Muscle layer of duodenum (tissue), 2 donors: ENCODE results near the gene EHBP1.
"Not testable (repeated sequence)": the region's sequence is repeated elsewhere in the genome, so short reads cannot be mapped to it uniquely, and the experiment has no call there.

Experiments used
- H3K27ac ChIP-seq: one replicate; pipeline ENCODE4 v1.7.0; 2013; ENCODE audit warnings: mild to moderate bottlenecking, low read length
- H3K27me3 ChIP-seq: one replicate; pipeline ENCODE4 v1.7.0; 2013; ENCODE audit warnings: low read depth, mild to moderate bottlenecking, control low read depth, low read length
- H3K36me3 ChIP-seq, 2 donors: one replicate each; pipeline ENCODE4 v1.7.0; 2013; ENCODE audit warnings: low read length in 2 of 2, control low read depth in 1 of 2, mild to moderate bottlenecking in 1 of 2; ENCODE audit not compliant: insufficient read depth in 2 of 2, control insufficient read depth in 1 of 2
- H3K4me1 ChIP-seq, 2 donors: one replicate each; pipeline ENCODE4 v1.7.0; 2013; ENCODE audit warnings: low read length in 2 of 2, mild to moderate bottlenecking in 2 of 2, control low read depth in 1 of 2, moderate library complexity in 1 of 2; ENCODE audit not compliant: insufficient read depth in 2 of 2, control insufficient read depth in 1 of 2
- H3K4me3 ChIP-seq, 2 donors: one replicate each; pipeline ENCODE4 v1.7.0; 2013; ENCODE audit warnings: low read length in 2 of 2, low read depth in 1 of 2, mild to moderate bottlenecking in 1 of 2
- H3K9me3 ChIP-seq, 2 donors: one replicate each; pipeline ENCODE4 v1.7.0; 2013; ENCODE audit warnings: low read length in 2 of 2, control low read depth in 1 of 2, mild to moderate bottlenecking in 1 of 2; ENCODE audit not compliant: control insufficient read depth in 1 of 2
- donor health status: healthy.

The EHBP1 gene

GRCh38 chr2:63064661-63065060 is 359.1 kb downstream of the EHBP1 start:
- Histone ChIP-seq H3K27ac (no peak overlapping the region), H3K4me1 (peaks cover 0 to under 1% of the 10 kb centered on the region in 2 donors), H3K9me3 (peaks cover 0 to under 1% of the 10 kb centered on the region in 2 donors), H3K27me3 (peaks cover 38% of the 10 kb centered on the region), H3K4me3 (no peak overlapping the region), H3K36me3 (no peaks in the 10 kb centered on the region)

- no peaks in the 10 kb centered on the region for H3K9me3 ChIP-seq
- H3K27me3 ChIP-seq: peaks cover 26% of the 10 kb centered on the region
- H3K36me3 ChIP-seq: no peaks in the 10 kb centered on the region
- no peak overlapping the region for H3K4me3 ChIP-seq
- no peaks in the 10 kb centered on the region for H3K4me1 ChIP-seq
- no peak overlapping the region for H3K27ac ChIP-seq
Measured at GRCh38 chr2:63066265-63066664, 360.8 kb downstream of the EHBP1 start.

- H3K36me3 ChIP-seq: no peaks in the 10 kb centered on the region
- no peak overlapping the region for H3K27ac ChIP-seq
- no peaks in the 10 kb centered on the region for H3K4me1 ChIP-seq
- no peaks in the 10 kb centered on the region for H3K9me3 ChIP-seq
- peaks cover 21% of the 10 kb centered on the region for H3K27me3 ChIP-seq
- H3K4me3 ChIP-seq: no peak overlapping the region
Measured at GRCh38 chr2:63066838-63067237, 361.3 kb downstream of the EHBP1 start.

- no peaks in the 10 kb centered on the region for H3K4me1 ChIP-seq
- H3K4me3 ChIP-seq: no peak overlapping the region
- H3K27me3 ChIP-seq: peaks cover 3% of the 10 kb centered on the region
- H3K27ac ChIP-seq: no peak overlapping the region
- H3K9me3 ChIP-seq: no peaks in the 10 kb centered on the region
- H3K36me3 ChIP-seq: no peaks in the 10 kb centered on the region
Measured at GRCh38 chr2:63071664-63072063, 366.2 kb downstream of the EHBP1 start.

GRCh38 chr2:63073994-63074393 is 368.5 kb downstream of the EHBP1 start:
- H3K27me3 ChIP-seq: no peaks in the 10 kb centered on the region
- H3K4me1 ChIP-seq: no peaks in the 10 kb centered on the region
- no peaks in the 10 kb centered on the region for H3K9me3 ChIP-seq
- H3K27ac ChIP-seq: no peak overlapping the region
- H3K4me3 ChIP-seq: no peak overlapping the region
- no peaks in the 10 kb centered on the region for H3K36me3 ChIP-seq

GRCh38 chr2:63074399-63074798 is 368.9 kb downstream of the EHBP1 start:
- not testable (repeated sequence) for H3K27me3 ChIP-seq, H3K4me3 ChIP-seq, H3K36me3 ChIP-seq, H3K4me1 ChIP-seq, H3K27ac ChIP-seq, H3K9me3 ChIP-seq

- no peaks in the 10 kb centered on the region for H3K27me3 ChIP-seq
- H3K4me1 ChIP-seq: no peaks in the 10 kb centered on the region
- H3K36me3 ChIP-seq: no peaks in the 10 kb centered on the region
- no peaks in the 10 kb centered on the region for H3K9me3 ChIP-seq
- no peak overlapping the region for H3K4me3 ChIP-seq
- no peak overlapping the region for H3K27ac ChIP-seq
Measured at GRCh38 chr2:63078852-63079606, 373.5 kb downstream of the EHBP1 start.

GRCh38 chr2:63081404-63081803 is 375.9 kb downstream of the EHBP1 start:
- Histone ChIP-seq H3K36me3 (no peaks in the 10 kb centered on the region), H3K27me3 (no peaks in the 10 kb centered on the region), H3K4me1 (no peaks in the 10 kb centered on the region), H3K4me3 (no peak overlapping the region), H3K9me3 (no peaks in the 10 kb centered on the region), H3K27ac (no peak overlapping the region)

GRCh38 chr2:63086687-63087086 is 381.2 kb downstream of the EHBP1 start:
- Histone ChIP-seq H3K36me3 (no peaks in the 10 kb centered on the region), H3K27ac (no peak overlapping the region), H3K4me1 (no peaks in the 10 kb centered on the region), H3K4me3 (no peak overlapping the region), H3K9me3 (no peaks in the 10 kb centered on the region), H3K27me3 (no peaks in the 10 kb centered on the region)

GRCh38 chr2:63092401-63092800 is 386.9 kb downstream of the EHBP1 start:
- Histone ChIP-seq H3K4me1 (no peaks in the 10 kb centered on the region), H3K27ac (no peak overlapping the region), H3K27me3 (no peaks in the 10 kb centered on the region), H3K9me3 (no peaks in the 10 kb centered on the region), H3K4me3 (no peak overlapping the region), H3K36me3 (no peaks in the 10 kb centered on the region)

- Histone ChIP-seq H3K27ac (no peak overlapping the region), H3K27me3 (no peaks in the 10 kb centered on the region), H3K36me3 (no peaks in the 10 kb centered on the region), H3K4me1 (no peaks in the 10 kb centered on the region), H3K4me3 (no peak overlapping the region), H3K9me3 (no peaks in the 10 kb centered on the region)
Measured at GRCh38 chr2:63092857-63093256, 387.3 kb downstream of the EHBP1 start.

GRCh38 chr2:63093502-63093901 is 388.0 kb downstream of the EHBP1 start:
- Histone ChIP-seq H3K4me3 (no peak overlapping the region), H3K36me3 (no peaks in the 10 kb centered on the region), H3K4me1 (no peaks in the 10 kb centered on the region), H3K9me3 (no peaks in the 10 kb centered on the region), H3K27me3 (no peaks in the 10 kb centered on the region), H3K27ac (no peak overlapping the region)
